WI38 (cell line): ENCODE results near the gene ZNF224.
A peak's percentile ranks its signal among the peaks of the same experiment; 100 is the strongest.
"Not testable (repeated sequence)": the region's sequence is repeated elsewhere in the genome, so short reads cannot be mapped to it uniquely, and the experiment has no call there.

Experiments
- H3K4me3 ChIP-seq: 2 replicates; pipeline ENCODE4 v1.5.1; 2011; ENCODE audit warnings: low read depth, mild to moderate bottlenecking, control low read depth, low read length
- CTCF ChIP-seq: IDR thresholded peaks from 2 replicates; pipeline ENCODE4 v1.5.1; 2012; ENCODE audit warnings: low read depth, mild to moderate bottlenecking, control low read depth, low read length

ZNF224 gene

GRCh38 chr19:44109458-44109857, 15.3 kb downstream of the ZNF224 start:
- no peak for TF ChIP-seq CTCF
- H3K4me3 ChIP-seq = no peak overlapping the region

- peak overlapping the region; percentile 78 for H3K4me3 ChIP-seq
- TF ChIP-seq CTCF = no peak
Measured at GRCh38 chr19:44111910-44112463, 17.8 kb downstream of the ZNF224 start.

- no peak for TF ChIP-seq CTCF
- peak overlapping the region; percentile 78 for H3K4me3 ChIP-seq
Measured at GRCh38 chr19:44112802-44113137, 18.6 kb downstream of the ZNF224 start.

GRCh38 chr19:44113138-44113783, 19.1 kb downstream of the ZNF224 start, which contains the start of gene ZNF225:
Gene ZNF225, plus strand, starts transcription at chr19:44113399. Its CDS starts 2,429 bp downstream, at chr19:44115828.
- TF ChIP-seq CTCF = no peak
- peak within 1 kb of the TSS; percentile 78 for H3K4me3 ChIP-seq

GRCh38 chr19:44113784-44114390, 19.7 kb downstream of the ZNF224 start:
- TF ChIP-seq CTCF = no peak

GRCh38 chr19:44121162-44121561, 27.0 kb downstream of the ZNF224 start:
- H3K4me3 ChIP-seq = not testable (repeated sequence)

More at GRCh38 chr19:44113784-44114390, 19.7 kb downstream of the ZNF224 start:
- H3K4me3 ChIP-seq = peak overlapping the region; percentile 78

GRCh38 chr19:44131955-44132354, 37.8 kb downstream of the ZNF224 start:
- H3K4me3 ChIP-seq = no peak overlapping the region
- TF ChIP-seq CTCF = no peak
